22Rv1 (cell line): ENCODE measurements around the gene LYZL4.

Source experiments
- H3K27ac ChIP-seq: fragments of 450-650 bp; 2 replicates; pipeline ENCODE4 v1.5.1; 2017
- ZFX ChIP-seq: fragments of 450-650 bp; IDR thresholded peaks from 2 replicates; pipeline ENCODE4 v1.6.1; 2017; ENCODE audit warnings: antibody characterized with exemption, borderline replicate concordance
- TF ChIP-seq, protein P1 (sequence below): fragments of 450-650 bp; IDR thresholded peaks from 2 replicates; pipeline ENCODE4 v1.5.1; 2017; ENCODE audit warnings: mild to moderate bottlenecking

The LYZL4 gene

DNA sequence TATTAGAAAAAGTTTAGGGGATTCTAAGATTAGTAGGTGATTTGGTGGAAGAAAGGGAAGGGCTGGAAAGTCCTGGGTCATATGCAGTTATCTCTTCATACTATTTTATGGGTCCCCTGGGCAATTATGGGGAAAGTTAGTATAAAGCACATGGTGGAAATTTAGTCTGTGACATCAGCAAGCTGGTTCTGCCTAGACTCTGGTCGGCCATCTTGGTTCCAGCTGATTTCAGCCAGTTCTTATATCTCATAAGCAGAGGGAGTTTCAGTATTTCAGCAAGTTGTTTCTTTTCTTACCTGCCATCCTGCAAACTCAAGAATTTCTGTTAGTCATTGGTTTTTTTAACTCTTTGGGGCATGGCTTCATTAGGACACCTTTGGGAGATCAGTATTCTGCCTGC is 1.0 kb upstream of the LYZL4 start:
- H3K27ac ChIP-seq: no peak overlapping the region
- TF ChIP-seq ZFX: no peak
- TF ChIP-seq, protein P1, sequence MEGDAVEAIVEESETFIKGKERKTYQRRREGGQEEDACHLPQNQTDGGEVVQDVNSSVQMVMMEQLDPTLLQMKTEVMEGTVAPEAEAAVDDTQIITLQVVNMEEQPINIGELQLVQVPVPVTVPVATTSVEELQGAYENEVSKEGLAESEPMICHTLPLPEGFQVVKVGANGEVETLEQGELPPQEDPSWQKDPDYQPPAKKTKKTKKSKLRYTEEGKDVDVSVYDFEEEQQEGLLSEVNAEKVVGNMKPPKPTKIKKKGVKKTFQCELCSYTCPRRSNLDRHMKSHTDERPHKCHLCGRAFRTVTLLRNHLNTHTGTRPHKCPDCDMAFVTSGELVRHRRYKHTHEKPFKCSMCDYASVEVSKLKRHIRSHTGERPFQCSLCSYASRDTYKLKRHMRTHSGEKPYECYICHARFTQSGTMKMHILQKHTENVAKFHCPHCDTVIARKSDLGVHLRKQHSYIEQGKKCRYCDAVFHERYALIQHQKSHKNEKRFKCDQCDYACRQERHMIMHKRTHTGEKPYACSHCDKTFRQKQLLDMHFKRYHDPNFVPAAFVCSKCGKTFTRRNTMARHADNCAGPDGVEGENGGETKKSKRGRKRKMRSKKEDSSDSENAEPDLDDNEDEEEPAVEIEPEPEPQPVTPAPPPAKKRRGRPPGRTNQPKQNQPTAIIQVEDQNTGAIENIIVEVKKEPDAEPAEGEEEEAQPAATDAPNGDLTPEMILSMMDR: no peak

DNA sequence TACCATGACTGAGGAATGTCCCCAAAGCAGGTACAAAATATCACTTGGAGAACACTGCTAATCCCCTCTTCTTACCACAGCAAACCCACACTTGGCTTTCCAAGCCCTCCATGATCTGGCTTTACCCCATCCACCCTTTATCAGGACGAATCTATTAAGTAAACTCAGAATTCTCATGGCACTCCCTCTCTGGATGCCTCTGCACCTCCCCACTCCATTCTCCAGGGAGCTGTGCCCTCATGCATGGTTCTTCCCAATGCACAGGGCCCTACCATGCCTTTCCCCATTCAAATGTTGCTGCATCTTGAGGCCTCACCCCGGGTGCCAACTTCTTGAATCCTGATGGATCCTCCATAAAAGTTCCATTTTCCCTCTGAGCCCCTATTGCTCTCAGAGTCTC is 2.3 kb downstream of the LYZL4 start:
- TF ChIP-seq, protein P1: no peak
- no peak overlapping the region for H3K27ac ChIP-seq

DNA sequence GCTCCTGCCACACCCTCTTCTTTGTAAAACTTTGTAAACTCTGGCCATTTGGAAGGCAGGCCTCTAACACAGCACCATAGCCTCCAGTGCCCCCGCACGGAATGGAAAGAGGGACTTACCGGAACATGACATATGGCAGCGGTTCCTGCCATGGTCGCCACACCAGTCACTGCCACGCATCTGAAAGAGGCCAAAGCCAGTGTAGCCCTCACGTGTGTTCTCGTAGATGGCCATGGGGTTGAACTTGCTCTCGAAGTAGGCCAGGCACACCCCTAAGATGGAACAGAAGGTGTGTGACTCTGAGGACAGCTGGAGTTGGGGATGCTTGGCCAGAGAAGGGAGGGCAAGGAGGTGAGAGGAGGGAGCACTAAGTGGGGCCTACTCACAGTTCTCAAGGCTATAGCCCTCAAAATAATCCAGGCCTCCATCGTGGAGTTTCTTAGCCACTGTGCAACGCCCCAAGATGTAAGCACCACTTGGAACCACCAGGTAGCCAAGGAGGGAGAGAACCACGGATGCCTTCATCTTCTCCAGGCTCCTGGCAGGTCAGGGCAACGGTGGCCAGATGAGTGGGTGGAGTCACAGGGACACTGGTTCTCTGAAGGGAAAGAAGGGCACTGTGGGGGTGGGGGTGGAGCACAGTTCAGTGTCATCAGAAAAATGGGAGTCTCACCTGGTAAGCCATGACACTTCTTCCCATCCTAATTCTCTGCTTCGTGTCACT is 3.5 kb downstream of the LYZL4 start:
- TF ChIP-seq, protein P1: no peak
- TF ChIP-seq ZFX: no peak
- no peak overlapping the region for H3K27ac ChIP-seq

DNA sequence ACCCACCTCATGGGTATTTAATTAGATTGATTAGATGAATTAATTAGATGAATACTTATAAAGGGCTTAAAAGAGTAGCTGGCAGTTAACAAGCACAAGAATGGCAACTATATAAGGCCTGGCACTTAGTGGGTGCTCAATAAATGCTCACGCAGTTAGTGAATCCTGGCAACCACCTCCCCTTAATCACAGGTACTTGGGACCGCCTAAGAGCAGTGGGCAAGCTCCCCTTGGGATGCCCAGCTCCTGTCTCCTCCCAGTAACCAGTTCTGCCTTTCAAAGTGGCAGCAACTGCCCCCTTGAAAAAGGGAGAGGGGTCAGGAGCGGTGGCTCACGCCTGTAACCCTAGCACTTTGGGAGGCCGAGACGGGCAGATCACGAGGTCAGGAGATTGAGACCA is 4.6 kb downstream of the LYZL4 start:
- H3K27ac ChIP-seq: no peak overlapping the region
- TF ChIP-seq, protein P1: no peak
- TF ChIP-seq ZFX: no peak

DNA sequence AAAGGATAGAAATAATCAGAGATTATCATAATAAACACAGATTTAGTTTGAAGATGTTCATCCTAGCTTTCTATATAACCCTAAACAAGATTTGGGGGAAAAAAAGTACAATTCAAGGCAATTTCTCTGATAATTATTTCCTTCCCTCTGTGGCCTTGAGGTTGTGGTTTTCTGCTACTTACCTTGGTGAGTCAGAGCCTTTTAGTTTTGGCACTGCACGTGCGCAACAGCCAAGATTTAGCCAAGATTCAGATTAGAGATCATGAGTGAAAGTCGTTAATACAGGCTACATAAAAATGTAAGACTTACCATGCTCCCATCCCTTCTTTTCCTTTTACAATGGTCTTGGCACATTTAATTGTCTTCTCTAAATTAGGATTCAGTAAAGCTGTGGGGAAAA is 6.7 kb downstream of the LYZL4 start:
- TF ChIP-seq, protein P1: no peak
- no peak for TF ChIP-seq ZFX
- H3K27ac ChIP-seq: no peak overlapping the region

DNA sequence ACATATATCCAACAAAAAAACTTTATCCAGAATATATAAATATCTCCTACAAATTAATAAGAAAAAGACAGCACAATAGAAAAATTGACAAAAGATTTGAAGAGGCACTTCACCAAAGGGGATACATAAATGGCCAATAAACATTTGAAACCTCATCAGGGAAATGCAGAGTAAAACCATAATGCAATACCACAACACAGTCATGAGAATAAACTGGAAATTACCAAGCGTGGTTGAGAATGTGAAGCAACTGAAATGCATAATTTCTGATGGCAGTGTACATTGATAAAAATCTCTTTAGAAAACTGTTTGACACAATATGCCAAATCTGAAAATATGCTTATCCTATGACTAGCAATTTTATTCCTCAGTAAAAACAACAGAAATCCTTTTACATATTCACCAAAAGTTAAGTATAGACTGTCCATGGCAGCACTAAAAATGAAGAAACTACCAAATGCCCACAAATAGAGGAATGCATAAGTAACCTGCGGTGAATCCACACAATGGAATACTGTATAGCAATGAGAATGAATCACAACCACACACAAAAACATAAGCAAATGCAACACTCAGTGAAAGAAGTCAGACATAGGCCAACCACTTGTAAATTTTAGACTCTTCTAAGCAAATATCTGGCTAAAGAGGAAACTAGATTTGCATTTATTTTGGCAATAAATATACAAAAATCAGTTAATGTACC is 7.9 kb downstream of the LYZL4 start:
- no peak for TF ChIP-seq ZFX
- TF ChIP-seq, protein P1: no peak
- H3K27ac ChIP-seq: no peak overlapping the region

DNA sequence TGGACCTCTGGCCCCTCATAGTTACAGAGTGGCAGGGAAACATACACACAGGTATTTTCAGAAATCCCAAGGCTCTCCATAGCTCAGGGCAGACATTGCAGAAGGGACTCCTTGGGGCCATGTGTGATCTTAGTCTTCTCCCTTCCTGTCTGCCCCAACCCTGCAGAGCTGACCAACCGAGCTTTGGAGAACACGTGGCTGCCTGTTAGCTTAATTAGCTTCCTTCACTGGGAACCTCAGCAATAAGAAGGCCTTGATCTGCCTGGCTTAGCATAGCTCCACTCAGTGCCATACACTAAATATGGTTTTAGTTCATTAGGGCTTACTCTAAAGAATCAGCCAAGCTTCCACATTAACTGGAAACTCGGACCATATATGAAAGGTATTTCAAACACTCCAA is 12.3 kb downstream of the LYZL4 start:
- no peak overlapping the region for H3K27ac ChIP-seq
- TF ChIP-seq, protein P1: no peak
- no peak for TF ChIP-seq ZFX
